Central memory CD8-positive, alpha-beta T cell (primary cell): ENCODE measurements around the gene LRCOL1.

Source experiments
- ATAC-seq: fragments of 150-1000 bp; cut with Tn5 transposase; replicated peaks from 2 replicates; pipeline ENCODE4 v1.10.0; 2022; ENCODE audit warnings: mild to moderate bottlenecking, moderate FRiP score, moderate number of reproducible peaks; ENCODE audit not compliant: poor library complexity, severe bottlenecking; ENCODE audit errors: extremely low read depth
- DNase-seq, 2 donors: peaks; one replicate each; pipeline ENCODE4 v3.0.0; 2021; ENCODE audit warnings: low spot score in 2 of 2
- H3K27ac Mint-ChIP-seq: one replicate; pipeline ENCODE4 v1.8.0; 2022; ENCODE audit warnings: low read depth, mild to moderate bottlenecking, moderate library complexity, mixed read lengths
- H3K27me3 Mint-ChIP-seq: one replicate; pipeline ENCODE4 v1.8.0; 2022; ENCODE audit warnings: mixed read lengths
- H3K36me3 Mint-ChIP-seq: one replicate; pipeline ENCODE4 v1.8.0; 2022; ENCODE audit warnings: mild to moderate bottlenecking, moderate library complexity, mixed read lengths; ENCODE audit not compliant: insufficient read depth
- H3K4me1 Mint-ChIP-seq: one replicate; pipeline ENCODE4 v1.8.0; 2022; ENCODE audit warnings: mixed read lengths
- H3K4me3 Mint-ChIP-seq: one replicate; pipeline ENCODE4 v1.8.0; 2022; ENCODE audit warnings: mild to moderate bottlenecking, moderate library complexity, mixed read lengths
- H3K9me3 Mint-ChIP-seq: one replicate; pipeline ENCODE4 v1.8.0; 2022; ENCODE audit warnings: mixed read lengths

Gene LRCOL1

GRCh38 chr12:132588319-132588718 is 22.1 kb downstream of the LRCOL1 start:
- no peaks in the 10 kb centered on the region for H3K4me1 Mint-ChIP-seq
- DNase-seq, result no peak
- H3K36me3 Mint-ChIP-seq, result peaks cover 22% of the 10 kb centered on the region
- peaks cover 11% of the 10 kb centered on the region for H3K27me3 Mint-ChIP-seq
- ATAC-seq, result no peak
- no peak overlapping the region for H3K4me3 Mint-ChIP-seq
- H3K27ac Mint-ChIP-seq, result no peak overlapping the region
- H3K9me3 Mint-ChIP-seq, result peaks cover 5% of the 10 kb centered on the region

DNA sequence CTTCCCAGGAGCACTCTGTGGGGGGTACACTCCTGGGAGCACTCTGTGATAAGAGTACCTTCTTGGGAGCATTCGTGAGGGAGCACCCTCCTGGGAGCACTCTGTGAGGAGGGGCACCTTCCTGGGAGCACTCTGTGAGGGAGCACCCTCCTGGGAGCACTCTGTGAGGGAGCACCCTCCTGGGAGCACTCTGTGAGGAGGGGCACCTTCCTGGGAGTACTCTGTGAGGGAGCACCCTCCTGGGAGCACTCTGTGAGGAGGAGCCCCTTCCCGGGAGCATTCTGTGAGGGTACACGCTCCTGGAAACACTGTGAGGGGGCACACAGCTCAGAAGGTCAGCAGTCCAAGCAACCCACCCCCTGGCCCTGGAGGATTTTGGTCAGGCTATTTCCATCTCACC is 22.6 kb downstream of the LRCOL1 start:
- DNase-seq (no peak), ATAC-seq (no peak)
- Mint-ChIP-seq H3K27ac (no peak overlapping the region), H3K4me1 (no peaks in the 10 kb centered on the region), H3K27me3 (peaks cover 5% of the 10 kb centered on the region), H3K9me3 (peaks cover 5% of the 10 kb centered on the region), H3K4me3 (no peak overlapping the region), H3K36me3 (peaks cover 21% of the 10 kb centered on the region)

- peaks cover 5% of the 10 kb centered on the region for H3K9me3 Mint-ChIP-seq
- peaks cover 19% of the 10 kb centered on the region for H3K36me3 Mint-ChIP-seq
- no peak for DNase-seq
- H3K27me3 Mint-ChIP-seq, result no peaks in the 10 kb centered on the region
- no peak overlapping the region for H3K27ac Mint-ChIP-seq
- H3K4me1 Mint-ChIP-seq, result no peaks in the 10 kb centered on the region
- no peak for ATAC-seq
- no peak overlapping the region for H3K4me3 Mint-ChIP-seq
Observed at GRCh38 chr12:132586929-132587328, 23.5 kb downstream of the LRCOL1 start.

DNA sequence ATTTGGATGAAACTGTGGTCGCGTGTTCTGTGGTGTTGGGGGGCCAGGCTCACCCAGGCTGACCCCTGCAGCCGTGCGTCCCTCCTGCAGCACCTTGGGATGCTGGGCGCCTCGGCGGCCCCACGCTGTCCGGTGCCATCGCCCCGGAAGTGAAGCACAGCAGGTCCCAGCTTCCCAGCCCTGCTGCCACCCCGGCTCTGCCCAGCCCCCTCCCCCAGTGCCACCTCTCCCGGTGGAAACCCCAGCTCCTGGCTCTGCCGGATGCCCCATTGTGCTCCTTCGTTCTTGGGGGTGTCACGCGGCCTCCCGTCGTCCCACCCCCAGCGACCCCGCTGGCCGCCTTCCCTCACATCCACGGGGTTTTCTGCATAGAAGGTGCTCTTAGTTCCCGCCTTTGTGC is 25.2 kb downstream of the LRCOL1 start:
- Mint-ChIP-seq H3K4me1 (no peaks in the 10 kb centered on the region), H3K27me3 (no peaks in the 10 kb centered on the region), H3K27ac (no peak overlapping the region), H3K9me3 (peaks cover 5% of the 10 kb centered on the region), H3K4me3 (no peak overlapping the region), H3K36me3 (peaks cover 19% of the 10 kb centered on the region)
- ATAC-seq (no peak), DNase-seq (no peak)

GRCh38 chr12:132584429-132584828 is 26.0 kb downstream of the LRCOL1 start:
- Mint-ChIP-seq H3K36me3 (peaks cover 17% of the 10 kb centered on the region), H3K27me3 (no peaks in the 10 kb centered on the region), H3K9me3 (peaks cover 5% of the 10 kb centered on the region), H3K4me3 (no peak overlapping the region), H3K4me1 (no peaks in the 10 kb centered on the region), H3K27ac (no peak overlapping the region)
- ATAC-seq (no peak), DNase-seq (no peak)

GRCh38 chr12:132583736-132584135 is 26.6 kb downstream of the LRCOL1 start:
- H3K4me3 Mint-ChIP-seq, result no peak overlapping the region
- ATAC-seq (no peak), DNase-seq (no peak)
- no peaks in the 10 kb centered on the region for H3K4me1 Mint-ChIP-seq
- H3K27ac Mint-ChIP-seq, result no peak overlapping the region
- H3K9me3 Mint-ChIP-seq, result peaks cover 1% of the 10 kb centered on the region
- peaks cover 13% of the 10 kb centered on the region for H3K36me3 Mint-ChIP-seq
- H3K27me3 Mint-ChIP-seq, result no peaks in the 10 kb centered on the region

DNA sequence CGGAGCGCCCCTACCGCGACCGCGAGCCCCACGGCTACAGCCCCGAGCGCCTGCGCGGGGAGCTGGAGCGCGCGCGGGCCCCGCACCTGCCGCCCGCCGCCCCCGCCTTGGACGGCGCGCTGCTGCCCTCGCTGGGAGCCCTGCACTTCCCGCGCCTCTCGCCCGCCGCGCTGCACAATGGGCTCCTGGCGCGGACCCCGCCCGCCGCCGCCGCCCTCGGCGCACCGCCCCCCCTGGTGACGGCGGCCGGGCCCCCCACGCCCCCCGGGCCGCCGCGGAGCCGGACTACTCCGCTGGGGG is 27.0 kb downstream of the LRCOL1 start:
- no peaks in the 10 kb centered on the region for H3K9me3 Mint-ChIP-seq
- no peak overlapping the region for H3K27ac Mint-ChIP-seq
- DNase-seq (no peak), ATAC-seq (no peak)
- H3K4me3 Mint-ChIP-seq, result no peak overlapping the region
- no peaks in the 10 kb centered on the region for H3K4me1 Mint-ChIP-seq
- H3K36me3 Mint-ChIP-seq, result peaks cover 11% of the 10 kb centered on the region
- no peaks in the 10 kb centered on the region for H3K27me3 Mint-ChIP-seq

- H3K4me3 Mint-ChIP-seq, result no peak overlapping the region
- ATAC-seq (no peak), DNase-seq (no peak)
- H3K27me3 Mint-ChIP-seq, result no peaks in the 10 kb centered on the region
- no peak overlapping the region for H3K27ac Mint-ChIP-seq
- H3K4me1 Mint-ChIP-seq, result no peaks in the 10 kb centered on the region
- peaks cover 14% of the 10 kb centered on the region for H3K36me3 Mint-ChIP-seq
- no peaks in the 10 kb centered on the region for H3K9me3 Mint-ChIP-seq
Observed at GRCh38 chr12:132582582-132583410, 27.6 kb downstream of the LRCOL1 start.

GRCh38 chr12:132582058-132582420 is 28.3 kb downstream of the LRCOL1 start:
- Mint-ChIP-seq H3K36me3 (peaks cover 15% of the 10 kb centered on the region), H3K4me1 (no peaks in the 10 kb centered on the region), H3K4me3 (no peak overlapping the region), H3K9me3 (no peaks in the 10 kb centered on the region), H3K27me3 (no peaks in the 10 kb centered on the region), H3K27ac (no peak overlapping the region)
- DNase-seq (no peak), ATAC-seq (no peak)

DNA sequence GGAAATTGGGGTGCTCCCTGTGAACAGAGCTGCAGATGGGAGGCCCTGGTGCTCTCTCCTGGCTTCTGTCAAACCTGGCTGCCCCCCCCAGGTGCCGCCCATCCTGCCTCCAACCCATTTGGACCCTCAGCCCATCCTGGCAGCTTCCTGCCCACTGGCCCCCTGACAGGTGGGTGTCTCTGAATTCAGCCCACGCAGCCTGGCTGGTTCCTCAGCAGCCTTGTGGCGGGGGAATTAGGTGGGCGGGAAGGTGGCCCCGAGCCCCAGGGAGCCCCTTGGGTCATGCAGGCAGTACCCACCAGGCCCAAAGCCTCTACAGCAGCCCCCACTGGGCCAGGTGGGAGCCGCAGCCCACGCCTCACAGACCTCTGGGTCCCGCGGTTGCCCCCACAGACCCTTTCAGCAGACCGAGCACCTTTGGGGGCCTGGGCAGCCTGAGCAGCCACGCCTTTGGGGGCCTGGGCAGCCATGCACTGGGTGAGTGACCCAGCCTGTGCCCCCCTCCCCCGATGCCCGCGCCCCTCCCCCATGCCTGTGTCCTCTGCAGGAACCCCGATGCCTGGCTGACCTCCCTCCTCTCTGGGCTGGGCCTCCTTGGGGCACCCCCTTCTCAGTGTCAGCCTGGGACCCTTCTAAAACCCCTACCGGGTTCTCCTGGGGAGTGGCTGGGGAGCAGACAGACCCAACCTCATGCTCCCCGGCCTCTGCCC is 28.9 kb downstream of the LRCOL1 start:
- Mint-ChIP-seq H3K4me1 (no peaks in the 10 kb centered on the region), H3K9me3 (no peaks in the 10 kb centered on the region), H3K4me3 (no peak overlapping the region), H3K36me3 (peaks cover 17% of the 10 kb centered on the region), H3K27ac (no peak overlapping the region), H3K27me3 (no peaks in the 10 kb centered on the region)
- no peak for DNase-seq
- no peak for ATAC-seq

GRCh38 chr12:132580701-132581292 is 29.6 kb downstream of the LRCOL1 start:
- peaks cover 19% of the 10 kb centered on the region for H3K36me3 Mint-ChIP-seq
- H3K27me3 Mint-ChIP-seq, result no peaks in the 10 kb centered on the region
- H3K9me3 Mint-ChIP-seq, result no peaks in the 10 kb centered on the region
- DNase-seq, result no peak
- no peaks in the 10 kb centered on the region for H3K4me1 Mint-ChIP-seq
- H3K27ac Mint-ChIP-seq, result no peak overlapping the region
- H3K4me3 Mint-ChIP-seq, result no peak overlapping the region
- ATAC-seq, result no peak

GRCh38 chr12:132579744-132580143 is 30.6 kb downstream of the LRCOL1 start:
- no peak for ATAC-seq
- Mint-ChIP-seq H3K4me3 (no peak overlapping the region), H3K27me3 (no peaks in the 10 kb centered on the region), H3K4me1 (no peaks in the 10 kb centered on the region), H3K36me3 (peaks cover 20% of the 10 kb centered on the region), H3K27ac (no peak overlapping the region), H3K9me3 (no peaks in the 10 kb centered on the region)
- no peak for DNase-seq

DNA sequence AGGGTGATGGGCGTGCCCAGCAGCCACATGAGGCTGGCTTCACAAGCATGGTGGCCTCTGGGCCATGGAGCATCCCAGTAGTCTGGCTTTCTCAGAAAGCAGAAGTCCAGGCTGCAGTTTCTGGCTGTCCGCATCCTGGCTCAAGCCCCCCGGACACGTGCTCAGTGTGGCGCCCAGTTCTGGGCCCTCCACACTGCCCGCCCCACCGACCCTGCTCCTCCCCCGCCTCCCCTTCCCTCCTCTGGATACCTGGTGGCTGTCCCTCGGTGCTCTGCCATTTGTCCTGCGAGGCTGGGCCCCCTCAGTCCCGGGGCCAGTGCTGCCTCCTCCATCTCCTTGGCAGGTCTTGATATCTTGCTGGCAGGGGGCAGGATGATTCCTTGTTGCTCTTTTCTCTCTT is 31.6 kb downstream of the LRCOL1 start:
- no peaks in the 10 kb centered on the region for H3K9me3 Mint-ChIP-seq
- no peaks in the 10 kb centered on the region for H3K4me1 Mint-ChIP-seq
- no peaks in the 10 kb centered on the region for H3K27me3 Mint-ChIP-seq
- H3K36me3 Mint-ChIP-seq, result peaks cover 18% of the 10 kb centered on the region
- DNase-seq (no peak), ATAC-seq (no peak)
- no peak overlapping the region for H3K27ac Mint-ChIP-seq
- no peak overlapping the region for H3K4me3 Mint-ChIP-seq
